PC-9 (cell line): ENCODE results near the gene ALG2. TPM values are rescaled to one million over a fixed set of nuclear protein-coding genes. Genes with fewer than 3 reads are reported as not detected.

Experiments used
- BruUV-seq: library from RNA; stranded (reverse); fragments of 400-500 nt; replicated peaks from 2 replicates; lab custom pipeline; 2021; lab: Mats Ljungman, UMichigan
- CTCF ChIA-PET: fragments of 300-600 bp; sonication (Branson Sonifier 250); formaldehyde crosslinking; loops from one replicate; lab custom pipeline; 2022; ENCODE audit warnings: antibody characterized with exemption; lab: Charles Lee
- POLR2A ChIA-PET: fragments of 300-600 bp; sonication (Branson Sonifier 250); formaldehyde crosslinking; loops from one replicate; lab custom pipeline; 2022; ENCODE audit warnings: antibody characterized with exemption; ENCODE audit not compliant: unreplicated experiment; lab: Charles Lee
- DNase-seq, 2 experiments: peaks; one replicate each; pipeline versions ENCODE4 v3.0.0 to v3.0.0-alpha.2; 2015 to 2022; ENCODE audit warnings: mixed read lengths in 1 of 2
- H2AFZ ChIP-seq: fragments of 200-600 bp; sonication (generic); 2 replicates; pipeline ENCODE4 v1.8.1; 2017; ENCODE audit warnings: antibody characterized with exemption
- H3F3A ChIP-seq: fragments of 200-600 bp; sonication (generic); 2 replicates; pipeline ENCODE4 v1.8.1; 2017; ENCODE audit warnings: antibody characterized with exemption, mild to moderate bottlenecking, low read depth; ENCODE audit not compliant: insufficient read depth
- H3K27ac ChIP-seq: fragments of 200-600 bp; sonication (generic); 2 replicates; pipeline ENCODE4 v1.6.1; 2016; ENCODE audit warnings: mixed run types
- H3K27me3 ChIP-seq: fragments of 200-600 bp; sonication (generic); 2 replicates; pipeline ENCODE4 v1.6.1; 2016; ENCODE audit warnings: low read depth, mixed run types; ENCODE audit not compliant: insufficient read depth
- H3K36me3 ChIP-seq: fragments of 200-600 bp; sonication (generic); 2 replicates; pipeline ENCODE4 v1.6.1; 2016; ENCODE audit warnings: low read depth, mixed run types
- H3K4me1 ChIP-seq: fragments of 200-600 bp; sonication (generic); replicated peaks from 2 replicates; pipeline ENCODE4 v1.6.1; 2016; ENCODE audit warnings: mixed run types; ENCODE audit not compliant: insufficient read depth
- H3K4me2 ChIP-seq: fragments of 200-600 bp; sonication (generic); 2 replicates; pipeline ENCODE4 v1.6.1; 2017; ENCODE audit warnings: mixed run types
- H3K4me3 ChIP-seq: fragments of 200-600 bp; sonication (generic); 2 replicates; pipeline ENCODE4 v1.6.1; 2016; ENCODE audit warnings: mixed run types
- H3K79me2 ChIP-seq: fragments of 200-600 bp; sonication (generic); 2 replicates; pipeline ENCODE4 v1.6.1; 2017; ENCODE audit warnings: low read depth, mixed run types
- H3K9me2 ChIP-seq: fragments of 200-600 bp; sonication (generic); 2 replicates; pipeline ENCODE4 v1.8.1; 2017; ENCODE audit warnings: mild to moderate bottlenecking; ENCODE audit not compliant: insufficient read depth
- H3K9me3 ChIP-seq: fragments of 200-600 bp; sonication (generic); 2 replicates; pipeline ENCODE4 v1.8.1; 2016; ENCODE audit warnings: low read depth; ENCODE audit not compliant: insufficient read depth
- H4K20me1 ChIP-seq: fragments of 200-600 bp; sonication (generic); 2 replicates; pipeline ENCODE4 v1.8.1; 2017; ENCODE audit not compliant: insufficient read depth
- CTCF ChIP-seq: fragments of 200-600 bp; sonication (generic); conservative IDR thresholded peaks from 2 replicates; pipeline ENCODE4 v1.6.1; 2017; ENCODE audit warnings: mixed run types, antibody characterized with exemption, mild to moderate bottlenecking, moderate library complexity
- EZH2 ChIP-seq: fragments of 200-600 bp; sonication (generic); IDR thresholded peaks from 2 replicates; pipeline ENCODE4 v1.8.0; 2017; ENCODE audit warnings: antibody characterized with exemption, low read depth
- intact Hi-C: fragments of 100-400 bp; cut with micrococcal nuclease; formaldehyde crosslinking; loops from one replicate; pipeline ENCODE4 v1.10.0; 2022; ENCODE audit not compliant: unreplicated experiment
- total RNA-seq: library from RNA; stranded (reverse); gene quantifications from 2 replicates; pipeline ENCODE4 v1.2.3, GENCODE V29; 2021

ALG2 gene
- total RNA-seq, 1 experiment from 2014 or later = 30.2 TPM

GRCh38 chr9:99189186-99189585, 32.6 kb downstream of the ALG2 start:
- intact Hi-C loops = loop anchor here (10.0 kb wide), 1 partner anchor 1036 kb away; no protein-coding TSS in a partner anchor
- Histone ChIP-seq H3K36me3 (no peaks in the 10 kb centered on the region), H3K79me2 (no peaks in the 10 kb centered on the region), H4K20me1 (no peaks in the 10 kb centered on the region), H3F3A (no peaks in the 10 kb centered on the region), H2AFZ (no peak overlapping the region), H3K9me2 (no peaks in the 10 kb centered on the region), H3K4me1 (no peaks in the 10 kb centered on the region), H3K27me3 (peaks cover 11% of the 10 kb centered on the region; the same call in 1 of the 2 replicates), H3K4me3 (no peak overlapping the region), H3K4me2 (no peak overlapping the region), H3K9me3 (no peaks in the 10 kb centered on the region), H3K27ac (no peak overlapping the region)
- DNase-seq = no peak
- POLR2A ChIA-PET = no interaction called here
- BruUV-seq = no TSS peak
- CTCF ChIA-PET = no interaction called here
- no peak for TF ChIP-seq EZH2
- TF ChIP-seq CTCF = no peak

- no TSS peak for BruUV-seq
- H3K27me3 ChIP-seq = peaks cover 11% of the 10 kb centered on the region; the same call in 1 of the 2 replicates
- no peak overlapping the region for H3K27ac ChIP-seq
- no peaks in the 10 kb centered on the region for H3F3A ChIP-seq
- no peaks in the 10 kb centered on the region for H3K36me3 ChIP-seq
- H4K20me1 ChIP-seq = no peaks in the 10 kb centered on the region
- no peak overlapping the region for H3K4me2 ChIP-seq
- no peaks in the 10 kb centered on the region for H3K9me2 ChIP-seq
- H2AFZ ChIP-seq = no peak overlapping the region
- H3K4me1 ChIP-seq = no peaks in the 10 kb centered on the region
- TF ChIP-seq EZH2 = no peak
- no peak for TF ChIP-seq CTCF
- POLR2A ChIA-PET = no interaction called here
- intact Hi-C loops = loop anchor here (10.0 kb wide), 1 partner anchor 1037 kb away; no protein-coding TSS in a partner anchor
- no peaks in the 10 kb centered on the region for H3K79me2 ChIP-seq
- H3K4me3 ChIP-seq = no peak overlapping the region
- no peaks in the 10 kb centered on the region for H3K9me3 ChIP-seq
- DNase-seq = no peak
- CTCF ChIA-PET = no interaction called here
These were observed 34.4 kb downstream of the ALG2 start for GRCh38 chr9:99187311-99187710.

- Histone ChIP-seq H2AFZ (no peak overlapping the region), H3K9me2 (no peaks in the 10 kb centered on the region), H3K79me2 (no peaks in the 10 kb centered on the region), H3K36me3 (no peaks in the 10 kb centered on the region), H3K27ac (no peak overlapping the region), H3K4me3 (no peak overlapping the region), H3F3A (no peaks in the 10 kb centered on the region), H3K4me1 (no peaks in the 10 kb centered on the region), H3K4me2 (no peak overlapping the region), H3K27me3 (peaks cover 11% of the 10 kb centered on the region; the same call in 1 of the 2 replicates), H4K20me1 (no peaks in the 10 kb centered on the region), H3K9me3 (no peaks in the 10 kb centered on the region)
- POLR2A ChIA-PET = no interaction called here
- TF ChIP-seq CTCF (no peak), EZH2 (no peak)
- DNase-seq = no peak
- BruUV-seq = no TSS peak
- CTCF ChIA-PET = interaction anchor here (0.7 kb wide), 1 partner anchor 339 kb away, joined by 16 read pairs; no protein-coding TSS in a partner anchor
- intact Hi-C loops = loop anchor here (1.0 to 10.0 kb wide), 2 partner anchors 1039 to 1137 kb away; no protein-coding TSS in a partner anchor
These were observed 35.8 kb downstream of the ALG2 start for GRCh38 chr9:99185934-99186333.
